ENCODE data around the gene SCUBE3.

The SCUBE3 gene

GRCh38 chr6:35177157-35177556, 36.6 kb upstream of the SCUBE3 start:
- H3K4me1 Mint-ChIP-seq = peaks cover 10% of the 10 kb centered on the region
- no peaks in the 10 kb centered on the region for H3K9me3 Mint-ChIP-seq
- no peak for ATAC-seq
- H3K27me3 Mint-ChIP-seq = peaks cover 19% of the 10 kb centered on the region
- no peak overlapping the region for H3K27ac Mint-ChIP-seq
- H3K36me3 Mint-ChIP-seq = no peaks in the 10 kb centered on the region
- H3K4me3 Mint-ChIP-seq = no peak overlapping the region

GRCh38 chr6:35177596-35177995, 36.2 kb upstream of the SCUBE3 start:
- Mint-ChIP-seq H3K36me3 (no peaks in the 10 kb centered on the region), H3K27ac (no peak overlapping the region), H3K4me1 (peaks cover 10% of the 10 kb centered on the region), H3K9me3 (no peaks in the 10 kb centered on the region), H3K27me3 (peaks cover 17% of the 10 kb centered on the region), H3K4me3 (no peak overlapping the region)
- ATAC-seq = no peak

- H3K4me1 Mint-ChIP-seq = peaks cover 10% of the 10 kb centered on the region
- no peaks in the 10 kb centered on the region for H3K9me3 Mint-ChIP-seq
- H3K27me3 Mint-ChIP-seq = peaks cover 17% of the 10 kb centered on the region
- H3K36me3 Mint-ChIP-seq = no peaks in the 10 kb centered on the region
- no peak overlapping the region for H3K4me3 Mint-ChIP-seq
- H3K27ac Mint-ChIP-seq = no peak overlapping the region
- no peak for ATAC-seq
Measured at GRCh38 chr6:35178012-35178411, 35.7 kb upstream of the SCUBE3 start.

GRCh38 chr6:35178932-35179832, 34.6 kb upstream of the SCUBE3 start:
- Mint-ChIP-seq H3K4me1 (no peaks in the 10 kb centered on the region), H3K27me3 (peaks cover 15% of the 10 kb centered on the region), H3K4me3 (no peak overlapping the region), H3K9me3 (no peaks in the 10 kb centered on the region), H3K27ac (no peak overlapping the region), H3K36me3 (no peaks in the 10 kb centered on the region)
- ATAC-seq = peak; percentile 52

GRCh38 chr6:35179901-35180535, 33.7 kb upstream of the SCUBE3 start:
- no peak overlapping the region for H3K27ac Mint-ChIP-seq
- no peak overlapping the region for H3K4me3 Mint-ChIP-seq
- no peaks in the 10 kb centered on the region for H3K9me3 Mint-ChIP-seq
- H3K4me1 Mint-ChIP-seq = no peaks in the 10 kb centered on the region
- no peak for ATAC-seq
- H3K27me3 Mint-ChIP-seq = peaks cover 24% of the 10 kb centered on the region
- H3K36me3 Mint-ChIP-seq = no peaks in the 10 kb centered on the region

GRCh38 chr6:35181308-35181932, 32.3 kb upstream of the SCUBE3 start:
- Mint-ChIP-seq H3K4me3 (no peak overlapping the region), H3K4me1 (no peaks in the 10 kb centered on the region), H3K36me3 (no peaks in the 10 kb centered on the region), H3K27me3 (peaks cover 25% of the 10 kb centered on the region), H3K9me3 (no peaks in the 10 kb centered on the region), H3K27ac (no peak overlapping the region)
- no peak for ATAC-seq

- Mint-ChIP-seq H3K9me3 (no peaks in the 10 kb centered on the region), H3K36me3 (no peaks in the 10 kb centered on the region), H3K27ac (no peak overlapping the region), H3K27me3 (peaks cover 25% of the 10 kb centered on the region), H3K4me3 (no peak overlapping the region), H3K4me1 (no peaks in the 10 kb centered on the region)
- no peak for ATAC-seq
Measured at GRCh38 chr6:35181933-35182612, 31.7 kb upstream of the SCUBE3 start.

- Mint-ChIP-seq H3K36me3 (no peaks in the 10 kb centered on the region), H3K9me3 (no peaks in the 10 kb centered on the region), H3K4me1 (no peaks in the 10 kb centered on the region), H3K27me3 (peaks cover 25% of the 10 kb centered on the region), H3K27ac (no peak overlapping the region), H3K4me3 (no peak overlapping the region)
- ATAC-seq = no peak
Measured at GRCh38 chr6:35183281-35183680, 30.5 kb upstream of the SCUBE3 start.

- Mint-ChIP-seq H3K4me1 (no peaks in the 10 kb centered on the region), H3K27me3 (peaks cover 29% of the 10 kb centered on the region), H3K9me3 (no peaks in the 10 kb centered on the region), H3K4me3 (no peak overlapping the region), H3K27ac (no peak overlapping the region), H3K36me3 (no peaks in the 10 kb centered on the region)
- no peak for ATAC-seq
Measured at GRCh38 chr6:35183935-35184334, 29.8 kb upstream of the SCUBE3 start.

- H3K27me3 Mint-ChIP-seq = peaks cover 33% of the 10 kb centered on the region
- H3K4me1 Mint-ChIP-seq = no peaks in the 10 kb centered on the region
- no peaks in the 10 kb centered on the region for H3K9me3 Mint-ChIP-seq
- no peak for ATAC-seq
- no peaks in the 10 kb centered on the region for H3K36me3 Mint-ChIP-seq
- no peak overlapping the region for H3K27ac Mint-ChIP-seq
- H3K4me3 Mint-ChIP-seq = no peak overlapping the region
Measured at GRCh38 chr6:35184580-35185301, 29.0 kb upstream of the SCUBE3 start.

GRCh38 chr6:35185302-35185681, 28.5 kb upstream of the SCUBE3 start:
- H3K4me1 Mint-ChIP-seq = no peaks in the 10 kb centered on the region
- peaks cover 33% of the 10 kb centered on the region for H3K27me3 Mint-ChIP-seq
- no peaks in the 10 kb centered on the region for H3K36me3 Mint-ChIP-seq
- H3K9me3 Mint-ChIP-seq = no peaks in the 10 kb centered on the region
- ATAC-seq = no peak
- H3K4me3 Mint-ChIP-seq = no peak overlapping the region
- H3K27ac Mint-ChIP-seq = no peak overlapping the region

GRCh38 chr6:35185971-35186370, 27.8 kb upstream of the SCUBE3 start:
- Mint-ChIP-seq H3K27me3 (peaks cover 40% of the 10 kb centered on the region), H3K9me3 (no peaks in the 10 kb centered on the region), H3K4me3 (no peak overlapping the region), H3K36me3 (no peaks in the 10 kb centered on the region), H3K4me1 (no peaks in the 10 kb centered on the region), H3K27ac (no peak overlapping the region)
- ATAC-seq = no peak

- Mint-ChIP-seq H3K9me3 (no peaks in the 10 kb centered on the region), H3K27ac (no peak overlapping the region), H3K4me1 (no peaks in the 10 kb centered on the region), H3K36me3 (no peaks in the 10 kb centered on the region), H3K4me3 (no peak overlapping the region), H3K27me3 (peaks cover 46% of the 10 kb centered on the region)
- ATAC-seq = no peak
Measured at GRCh38 chr6:35186571-35186970, 27.2 kb upstream of the SCUBE3 start.

- Mint-ChIP-seq H3K9me3 (no peaks in the 10 kb centered on the region), H3K4me1 (no peaks in the 10 kb centered on the region), H3K27ac (no peak overlapping the region), H3K27me3 (peaks cover 41% of the 10 kb centered on the region), H3K36me3 (no peaks in the 10 kb centered on the region), H3K4me3 (no peak overlapping the region)
- no peak for ATAC-seq
Measured at GRCh38 chr6:35188886-35189285, 24.9 kb upstream of the SCUBE3 start.

- peaks cover 44% of the 10 kb centered on the region for H3K27me3 Mint-ChIP-seq
- no peak overlapping the region for H3K4me3 Mint-ChIP-seq
- no peaks in the 10 kb centered on the region for H3K9me3 Mint-ChIP-seq
- H3K36me3 Mint-ChIP-seq = no peaks in the 10 kb centered on the region
- ATAC-seq = no peak
- no peaks in the 10 kb centered on the region for H3K4me1 Mint-ChIP-seq
- H3K27ac Mint-ChIP-seq = no peak overlapping the region
Measured at GRCh38 chr6:35190306-35190705, 23.4 kb upstream of the SCUBE3 start.
